Heart left ventricle (tissue), 16 donors: ENCODE results near the gene PLET1. TPM values are rescaled to one million over a fixed set of nuclear protein-coding genes. Genes with fewer than 3 reads are reported as not detected.
A peak's percentile ranks its signal among the peaks of the same experiment; 100 is the strongest.

Experiments used
- ATAC-seq, 4 donors: fragments of 200-7000 bp; cut with Tn5 transposase; one replicate each; pipeline ENCODE4 v1.9.1; 2020 to 2022; ENCODE audit warnings: moderate library complexity in 4 of 4, mild to moderate bottlenecking in 3 of 4, moderate number of reproducible peaks in 1 of 4
- DNase-seq, 5 donors: peaks; one replicate each; pipeline ENCODE4 v3.0.0-alpha.2; 2020
- H3K27ac ChIP-seq, 12 donors: fragments of 200-600 bp; sonication (generic) in 4 of 12; one replicate each; pipeline versions ENCODE4 v1.5.0 to v1.8.0; 2016 to 2022; ENCODE audit warnings: mild to moderate bottlenecking in 2 of 12
- H3K27me3 ChIP-seq, 9 donors: fragments of 200-600 bp; sonication (generic) in 2 of 9; one replicate each; pipeline versions ENCODE4 v1.5.1 to v1.8.0; 2016 to 2022; ENCODE audit warnings: mild to moderate bottlenecking in 3 of 9
- H3K36me3 ChIP-seq, 9 donors: fragments of 200-600 bp; sonication (generic) in 2 of 9; one replicate each; pipeline versions ENCODE4 v1.5.0 to v1.8.0; 2018 to 2022; ENCODE audit warnings: mild to moderate bottlenecking in 2 of 9
- H3K4me1 ChIP-seq, 12 donors: fragments of 200-600 bp; sonication (generic) in 4 of 12; one replicate each; pipeline versions ENCODE4 v1.5.0 to v1.8.0; 2016 to 2022; ENCODE audit warnings: mild to moderate bottlenecking in 3 of 12
- H3K4me3 ChIP-seq, 12 donors: fragments of 200-600 bp; sonication (generic) in 4 of 12; one replicate each; pipeline versions ENCODE4 v1.5.0 to v1.8.0; 2017 to 2022; ENCODE audit warnings: mild to moderate bottlenecking in 9 of 12, moderate library complexity in 4 of 12
- H3K9me3 ChIP-seq, 12 donors: fragments of 200-600 bp; sonication (generic) in 4 of 12; one replicate each; pipeline versions ENCODE4 v1.5.0 to v1.8.0; 2016 to 2022; ENCODE audit warnings: mild to moderate bottlenecking in 1 of 12
- CTCF ChIP-seq, 12 donors: fragments of 200-600 bp; sonication (generic) in 4 of 12; IDR thresholded peaks; one replicate each; pipeline versions ENCODE4 v1.5.0 to v1.8.0; 2018 to 2022; ENCODE audit warnings: antibody characterized with exemption in 12 of 12, mild to moderate bottlenecking in 5 of 12
- POLR2A ChIP-seq, 2 donors: fragments of 450-650 bp; IDR thresholded peaks; one replicate each; pipeline ENCODE4 v1.6.1; 2017; ENCODE audit warnings: antibody characterized with exemption in 2 of 2, mild to moderate bottlenecking in 2 of 2, moderate library complexity in 2 of 2
- WGBS, 4 donors: extraction: QIAGEN DNeasy Blood & Tissue Kit in 2 of 4; methylation state at CpG; one replicate each; pipeline versions ENCODE4 v1.1.5 to v1.1.7; 2013 to 2018; 5-methylcytosine and 5-hydroxymethylcytosine counted together
- intact Hi-C, 10 donors: fragments of 100-400 bp; cut with DNase I; formaldehyde crosslinking; loops; one replicate each; pipeline versions ENCODE4 v1.11.1 to v1.14.2; 2022
- polyA plus RNA-seq, 2 donors: library from polyadenylated mRNA; stranded (reverse); fragments of 200-250 nt; gene quantifications; one replicate each; pipeline ENCODE4 v1.2.3, GENCODE V29; 2013
- total RNA-seq, 9 donors: library from RNA; depleted of rRNA in 2 of 9; stranded (reverse); fragments of >200 nt in 2 of 9; fragmentation: NEBNext Ultra II Directional in 3 of 9; extraction: Animal tissue kit (Norgen Biotek cat#: 25700) in 3 of 9; gene quantifications; one replicate each; pipeline versions ENCODE4 v1.1.0 to v1.2.4, GENCODE V29; 2016 to 2023
- donor health status: ischemic (EF 13 %, LVEDD 7.1; RV severe dilation, severe dysfunction).
- donor health status: healthy with polysubstance abuse.
- donor health status: DM: no; HTN: yes; CAD: no.
- donor health status: DM: no; HTN: no; CAD: no.
- donor health status: ischemic (EF 25% LVEDD 6.9; RV normal size, moderate dysfunction).
- donor health status: ischemic (EF 25% LVEDD 5.7; RV mildly dilated, moderate dysfunction).
- donor health status: healthy.
- donor health status: DM: yes; HTN: yes; CAD: no.
- donor health status: ischemic (EF 35%, LVEDD 5.7; RV mildly dilated, moderate dysfunction).
- donor health status: nonischemic (EF 11% LVEDD 7.7; RV severe dilation, severe dysfunction).
- donor health status: DM: yes; HTN: yes; CAD: no.
- donor health status: PGD.
- donor health status: ischemic (EF 29% LVEDD 5.4; RV normal size, mild dysfunction).
- donor health status: nonischemic (EF 23%, LVEDD 6.1; RV moderate dilation, normal function).

The PLET1 gene
- total and polyA plus RNA-seq, 11 donors: not detected

GRCh38 chr11:112306230-112306629 is 45.6 kb upstream of the PLET1 start:
- H3K9me3 ChIP-seq: peaks cover 0 to 7% (median 0%) of the 10 kb centered on the region in 12 donors
- H3K36me3 ChIP-seq: peaks cover 0 to 3% (median 0%) of the 10 kb centered on the region in 9 donors
- no peak overlapping the region for H3K27ac ChIP-seq
- TF ChIP-seq CTCF (IDR thresholded peaks at IDR 0.05) (no peak), POLR2A (IDR thresholded peaks at IDR 0.05) (no peak)
- H3K4me3 ChIP-seq: no peak overlapping the region
- H3K27me3 ChIP-seq: no peaks in the 10 kb centered on the region
- 88 to 94% (median 89%) methylated on average over 1 of the region's 1 CpG for WGBS, 4 donors
- intact Hi-C loops: no loop called here
- H3K4me1 ChIP-seq: peaks cover 0 to 19% (median 6%) of the 10 kb centered on the region in 12 donors
- DNase-seq (no peak), ATAC-seq (no peak)

DNA sequence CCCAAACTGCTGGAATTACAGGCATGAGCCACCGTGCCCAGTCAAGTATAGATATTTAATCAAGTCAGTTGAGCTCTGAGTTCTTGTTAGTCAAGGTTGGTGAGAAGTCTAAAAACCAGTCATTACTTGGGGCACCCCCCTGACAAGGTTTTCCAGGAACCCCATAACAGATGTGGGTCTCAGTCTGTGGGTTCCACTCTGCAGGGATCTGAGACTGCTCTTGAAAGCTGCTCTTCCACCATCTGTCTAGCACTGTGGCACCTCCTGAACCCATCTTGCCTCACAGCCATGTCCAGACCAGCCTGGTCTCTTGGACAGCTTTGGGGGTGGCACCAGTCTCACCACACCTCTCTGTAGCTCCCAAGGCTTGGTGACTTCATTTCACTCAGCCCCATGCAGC is 44.3 kb upstream of the PLET1 start:
- TF ChIP-seq CTCF (IDR thresholded peaks at IDR 0.05) (no peak), POLR2A (IDR thresholded peaks at IDR 0.05) (no peak)
- peaks cover 0 to 3% (median 0%) of the 10 kb centered on the region in 9 donors for H3K36me3 ChIP-seq
- intact Hi-C loops: no loop called here
- 74 to 92% (median 83%) methylated on average over 1 of the region's 1 CpG for WGBS, 4 donors
- H3K27ac ChIP-seq: no peak overlapping the region
- no peak for ATAC-seq
- DNase-seq: no peak
- H3K9me3 ChIP-seq: peaks cover 0 to 7% (median 0%) of the 10 kb centered on the region in 12 donors
- no peak overlapping the region for H3K4me3 ChIP-seq
- peaks cover 0 to 22% (median 6%) of the 10 kb centered on the region in 12 donors for H3K4me1 ChIP-seq
- H3K27me3 ChIP-seq: no peaks in the 10 kb centered on the region

GRCh38 chr11:112303616-112304015 is 43.0 kb upstream of the PLET1 start:
- ATAC-seq (no peak), DNase-seq (no peak)
- WGBS, 4 donors: 95 to 100% (median 96%) methylated on average over 1 of the region's 1 CpG
- Histone ChIP-seq H3K27me3 (no peaks in the 10 kb centered on the region), H3K9me3 (peaks cover 0 to 3% (median 0%) of the 10 kb centered on the region in 12 donors), H3K36me3 (peaks cover 0 to 1% (median 0%) of the 10 kb centered on the region in 9 donors), H3K4me3 (no peak overlapping the region), H3K27ac (no peak overlapping the region), H3K4me1 (peaks cover 0 to 28% (median 6%) of the 10 kb centered on the region in 12 donors)
- intact Hi-C loops: no loop called here
- TF ChIP-seq POLR2A (IDR thresholded peaks at IDR 0.05) (no peak), CTCF (IDR thresholded peaks at IDR 0.05) (no peak)

- intact Hi-C loops: no loop called here
Observed at GRCh38 chr11:112302226-112302868, 41.7 kb upstream of the PLET1 start.

More at GRCh38 chr11:112302226-112302868, 41.7 kb upstream of the PLET1 start:
- no peak for DNase-seq
- peak overlapping the region in 11 of 12 donors; percentile 29 to 80 (median 64) for H3K27ac ChIP-seq
- ATAC-seq: peak in 1 of 4 donors; percentile 12
- WGBS, 4 donors: 41 to 53% (median 46%) methylated on average over 5 of the region's 5 CpGs
- TF ChIP-seq POLR2A (IDR thresholded peaks at IDR 0.05) (no peak), CTCF (IDR thresholded peaks at IDR 0.05) (no peak)
- no peaks in the 10 kb centered on the region for H3K9me3 ChIP-seq
- no peaks in the 10 kb centered on the region for H3K27me3 ChIP-seq
- H3K36me3 ChIP-seq: no peaks in the 10 kb centered on the region
- no peak overlapping the region for H3K4me3 ChIP-seq
- peaks cover 0 to 34% (median 8%) of the 10 kb centered on the region in 12 donors for H3K4me1 ChIP-seq
